ENCODE measurements around the gene DMAC2L. TPM values are rescaled to one million over a fixed set of nuclear protein-coding genes. Genes with fewer than 3 reads are reported as not detected.

DMAC2L gene, protein sequence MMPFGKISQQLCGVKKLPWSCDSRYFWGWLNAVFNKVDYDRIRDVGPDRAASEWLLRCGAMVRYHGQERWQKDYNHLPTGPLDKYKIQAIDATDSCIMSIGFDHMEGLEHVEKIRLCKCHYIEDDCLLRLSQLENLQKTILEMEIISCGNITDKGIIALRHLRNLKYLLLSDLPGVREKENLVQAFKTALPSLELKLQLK
- polyA plus RNA-seq (2013): 5.2 and 6.2 TPM in 2 replicates

DNA sequence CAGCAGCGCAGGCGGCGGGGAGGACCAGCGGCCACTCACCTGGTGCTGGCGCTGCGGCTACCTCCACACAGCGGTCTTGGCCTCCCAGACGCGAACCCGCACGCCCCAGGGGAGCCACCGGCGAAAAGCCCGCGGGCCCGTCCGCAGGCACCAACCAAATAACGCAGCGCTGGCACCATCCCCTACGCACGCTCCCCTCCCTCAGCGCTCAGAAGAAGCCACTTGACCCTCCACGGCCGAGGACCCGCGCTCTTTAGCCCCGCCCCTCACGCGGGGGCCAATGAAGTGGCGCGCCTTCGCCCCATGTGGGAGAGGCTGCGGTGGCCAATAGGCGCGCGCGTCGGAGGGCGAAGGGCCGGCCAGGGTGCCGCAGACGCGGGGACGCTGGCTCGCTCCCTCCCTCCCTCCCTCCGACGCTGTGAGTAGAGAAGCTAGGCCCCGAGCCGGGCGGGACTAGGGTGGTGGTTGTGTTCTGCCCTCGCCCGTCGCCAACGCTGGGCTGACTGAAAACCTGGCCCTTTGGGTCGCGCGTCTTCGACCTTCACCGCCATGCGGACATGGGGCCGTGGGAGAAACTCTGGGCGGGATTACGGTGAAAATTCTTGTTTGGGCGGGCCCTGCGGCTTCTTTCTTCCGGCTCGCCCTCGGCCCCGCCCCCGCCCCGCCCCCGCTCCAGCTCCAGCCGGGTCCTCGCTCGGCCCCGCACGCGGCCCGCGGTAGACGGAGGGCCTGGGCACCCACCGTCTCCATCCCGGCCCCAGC is at the start of gene DMAC2L, which contains the start of gene L2HGDH:
Gene DMAC2L, plus strand, starts transcription at position 353 of the 762 bp plus-strand sequence. CDS start 9,164 bp downstream, outside the sequence.
Gene L2HGDH, minus strand, starts transcription at position 258 of the 762 bp plus-strand sequence. Its CDS starts 79 bp downstream, at position 179.
- peaks cover 3 to 4% of the 10 kb centered on the region in 2 experiments for H3K36me3 ChIP-seq (ENCODE audit: control insufficient read depth in 1 of 2, insufficient read depth in 2 of 2, low read length in 2 of 2)
- H3K4me1 ChIP-seq (ENCODE audit: control insufficient read depth in 1 of 2, insufficient read depth in 2 of 2, low read length in 2 of 2): peaks cover 0 to 4% of the 10 kb centered on the region in 2 experiments
- peak within 1 kb of the TSS; percentile 88 for H3K4me3 ChIP-seq (ENCODE audit: low read depth, low read length)
- H2AFZ ChIP-seq (ENCODE audit: insufficient read depth, low read length, poor library complexity): peak within 1 kb of the TSS; percentile 93
- H3K79me2 ChIP-seq (ENCODE audit: control insufficient read depth, insufficient read depth, low read length, poor library complexity): peaks cover 10% of the 10 kb centered on the region
- H4K91ac ChIP-seq (ENCODE audit: low read depth, low read length): peak within 1 kb of the TSS; percentile 93
- peak; percentile 93 to 98 for DNase-seq
- H3K27ac ChIP-seq (ENCODE audit: low read depth, low read length): peak within 1 kb of the TSS; percentile 92
- H3K23ac ChIP-seq (ENCODE audit: low read length): no peak within 1 kb of the TSS
- WGBS (ENCODE audit: extremely low coverage, insufficient coverage, insufficient read length): no CpG with 5 or more reads among the region's 83 CpGs
- H2BK5ac ChIP-seq (ENCODE audit: low read depth, low read length, poor library complexity): peak within 1 kb of the TSS; percentile 94
- peaks cover 1% of the 10 kb centered on the region for H3K9me3 ChIP-seq (ENCODE audit: insufficient read depth, low read depth, low read length)
- H3K9ac ChIP-seq (ENCODE audit: low read length): peak within 1 kb of the TSS; percentile 86
- H3K27me3 ChIP-seq (ENCODE audit: insufficient read depth, low read length): no peaks in the 10 kb centered on the region
- H2BK12ac ChIP-seq (ENCODE audit: low read length): no peak within 1 kb of the TSS
- H2AK5ac ChIP-seq (ENCODE audit: low read length): no peak within 1 kb of the TSS
- H4K8ac ChIP-seq (ENCODE audit: low read depth, low read length): peak within 1 kb of the TSS; percentile 98
- peak within 1 kb of the TSS; percentile 53 for H3K4ac ChIP-seq (ENCODE audit: low read depth, low read length)
- peak within 1 kb of the TSS; percentile 91 for H3K18ac ChIP-seq (ENCODE audit: low read length)
- peaks cover 7% of the 10 kb centered on the region for H3K79me1 ChIP-seq (ENCODE audit: low read length)
- H2BK120ac ChIP-seq (ENCODE audit: insufficient read depth, low read length, poor library complexity): peak within 1 kb of the TSS; percentile 97
- peak within 1 kb of the TSS; percentile 90 for H3K4me2 ChIP-seq (ENCODE audit: low read length)
- peak within 1 kb of the TSS; percentile 90 for H4K12ac ChIP-seq (ENCODE audit: low read depth, low read length)
- H3K14ac ChIP-seq (ENCODE audit: low read length): peak within 1 kb of the TSS; percentile 91

DNA sequence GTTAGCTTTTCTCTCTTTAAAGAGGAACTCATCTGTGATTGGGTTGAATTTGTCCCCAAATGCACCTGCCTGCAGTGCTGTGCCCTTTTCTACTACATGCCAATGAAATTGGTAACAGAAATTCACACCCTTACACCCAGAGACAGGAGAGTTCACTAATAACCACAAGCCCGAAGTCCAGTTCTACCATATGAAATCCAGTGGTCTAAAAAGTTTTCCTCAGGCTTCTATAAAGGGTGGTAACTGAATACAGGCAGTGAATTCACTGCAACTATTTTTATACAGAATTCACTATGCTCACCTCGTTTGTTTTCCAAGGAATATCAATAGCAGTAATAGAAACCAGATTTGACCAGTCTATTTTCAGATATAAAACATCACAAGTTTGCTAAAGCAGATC is 49.3 kb upstream of the DMAC2L start:
- Histone ChIP-seq H4K91ac (ENCODE audit: low read depth, low read length) (no peak overlapping the region), H3K14ac (ENCODE audit: low read length) (no peak overlapping the region), H3K79me2 (ENCODE audit: control insufficient read depth, insufficient read depth, low read length, poor library complexity) (no peaks in the 10 kb centered on the region), H3K9me3 (ENCODE audit: insufficient read depth, low read depth, low read length) (no peaks in the 10 kb centered on the region), H3K36me3 (ENCODE audit: control insufficient read depth in 1 of 2, insufficient read depth in 2 of 2, low read length in 2 of 2) (peaks cover 0 to 3% of the 10 kb centered on the region in 2 experiments), H4K8ac (ENCODE audit: low read depth, low read length) (no peak overlapping the region), H2BK120ac (ENCODE audit: insufficient read depth, low read length, poor library complexity) (no peak overlapping the region), H2AK5ac (ENCODE audit: low read length) (no peak overlapping the region), H4K12ac (ENCODE audit: low read depth, low read length) (no peak overlapping the region), H2AFZ (ENCODE audit: insufficient read depth, low read length, poor library complexity) (no peak overlapping the region), H3K27me3 (ENCODE audit: insufficient read depth, low read length) (no peaks in the 10 kb centered on the region), H3K4me3 (ENCODE audit: low read depth, low read length) (no peak overlapping the region), H2BK12ac (ENCODE audit: low read length) (no peak overlapping the region), H3K18ac (ENCODE audit: low read length) (no peak overlapping the region), H3K27ac (ENCODE audit: low read depth, low read length) (no peak overlapping the region), H3K23ac (ENCODE audit: low read length) (no peak overlapping the region), H2BK5ac (ENCODE audit: low read depth, low read length, poor library complexity) (no peak overlapping the region), H3K4ac (ENCODE audit: low read depth, low read length) (no peak overlapping the region), H3K79me1 (ENCODE audit: low read length) (no peaks in the 10 kb centered on the region), H3K4me1 (ENCODE audit: control insufficient read depth in 1 of 2, insufficient read depth in 2 of 2, low read length in 2 of 2) (no peaks in the 10 kb centered on the region), H3K4me2 (ENCODE audit: low read length) (no peak overlapping the region), H3K9ac (ENCODE audit: low read length) (no peak overlapping the region)
- DNase-seq: no peak
- no CpG with 5 or more reads among the region's 2 CpGs for WGBS (ENCODE audit: extremely low coverage, insufficient coverage, insufficient read length)

DNA sequence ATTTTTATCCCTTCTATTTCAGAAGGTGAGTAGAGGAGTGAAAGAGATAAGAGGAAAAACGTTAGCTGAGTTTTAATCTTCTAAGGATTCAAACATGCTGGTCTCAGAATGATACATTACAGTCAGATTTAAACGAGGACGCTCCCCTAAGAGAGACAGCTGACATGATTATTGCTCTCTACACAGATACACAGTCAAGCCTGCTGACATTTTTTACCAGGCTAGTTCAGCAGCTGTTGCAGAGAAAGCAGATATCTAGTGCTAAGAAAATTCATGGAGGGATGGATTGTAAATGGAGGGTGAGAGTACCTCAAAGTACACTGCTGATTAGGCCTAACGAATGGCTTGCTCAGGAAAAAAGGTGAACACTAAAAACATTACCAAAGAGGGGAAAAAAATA is 48.8 kb upstream of the DMAC2L start:
- Histone ChIP-seq H3K79me1 (ENCODE audit: low read length) (no peaks in the 10 kb centered on the region), H3K4me2 (ENCODE audit: low read length) (no peak overlapping the region), H2BK5ac (ENCODE audit: low read depth, low read length, poor library complexity) (no peak overlapping the region), H2BK120ac (ENCODE audit: insufficient read depth, low read length, poor library complexity) (no peak overlapping the region), H3K23ac (ENCODE audit: low read length) (no peak overlapping the region), H2AFZ (ENCODE audit: insufficient read depth, low read length, poor library complexity) (no peak overlapping the region), H2AK5ac (ENCODE audit: low read length) (no peak overlapping the region), H3K4me1 (ENCODE audit: control insufficient read depth in 1 of 2, insufficient read depth in 2 of 2, low read length in 2 of 2) (no peaks in the 10 kb centered on the region), H3K4ac (ENCODE audit: low read depth, low read length) (no peak overlapping the region), H3K79me2 (ENCODE audit: control insufficient read depth, insufficient read depth, low read length, poor library complexity) (no peaks in the 10 kb centered on the region), H3K27me3 (ENCODE audit: insufficient read depth, low read length) (no peaks in the 10 kb centered on the region), H3K9me3 (ENCODE audit: insufficient read depth, low read depth, low read length) (no peaks in the 10 kb centered on the region), H4K91ac (ENCODE audit: low read depth, low read length) (no peak overlapping the region), H3K18ac (ENCODE audit: low read length) (no peak overlapping the region), H2BK12ac (ENCODE audit: low read length) (no peak overlapping the region), H4K12ac (ENCODE audit: low read depth, low read length) (no peak overlapping the region), H3K36me3 (ENCODE audit: control insufficient read depth in 1 of 2, insufficient read depth in 2 of 2, low read length in 2 of 2) (peaks cover 0 to 3% of the 10 kb centered on the region in 2 experiments), H3K9ac (ENCODE audit: low read length) (no peak overlapping the region), H4K8ac (ENCODE audit: low read depth, low read length) (no peak overlapping the region), H3K27ac (ENCODE audit: low read depth, low read length) (no peak overlapping the region), H3K14ac (ENCODE audit: low read length) (no peak overlapping the region), H3K4me3 (ENCODE audit: low read depth, low read length) (no peak overlapping the region)
- WGBS (ENCODE audit: extremely low coverage, insufficient coverage, insufficient read length): no CpG with 5 or more reads among the region's 4 CpGs
- DNase-seq: no peak

DNA sequence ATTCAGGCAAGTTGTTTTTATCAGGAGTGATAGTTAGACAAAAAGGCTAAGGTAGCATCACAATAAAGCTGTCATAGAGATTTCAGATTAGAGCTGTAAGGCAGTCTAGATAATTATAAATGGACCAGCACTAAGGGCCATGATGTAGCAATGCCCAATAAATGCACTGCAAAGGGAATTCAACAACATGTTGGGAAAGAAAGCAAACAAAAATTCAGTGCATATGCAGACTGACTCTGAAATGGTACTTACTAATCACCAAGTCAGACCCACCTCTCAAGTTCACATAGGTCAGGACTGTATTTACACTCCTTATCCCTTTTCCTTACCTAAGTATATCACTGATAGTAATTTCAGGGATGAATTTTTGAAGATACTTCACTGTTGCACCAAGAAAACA is 47.1 kb upstream of the DMAC2L start:
- no peak overlapping the region for H2AK5ac ChIP-seq (ENCODE audit: low read length)
- H4K8ac ChIP-seq (ENCODE audit: low read depth, low read length): no peak overlapping the region
- H2BK120ac ChIP-seq (ENCODE audit: insufficient read depth, low read length, poor library complexity): no peak overlapping the region
- H2BK5ac ChIP-seq (ENCODE audit: low read depth, low read length, poor library complexity): no peak overlapping the region
- no peaks in the 10 kb centered on the region for H3K79me1 ChIP-seq (ENCODE audit: low read length)
- H3K79me2 ChIP-seq (ENCODE audit: control insufficient read depth, insufficient read depth, low read length, poor library complexity): no peaks in the 10 kb centered on the region
- H4K12ac ChIP-seq (ENCODE audit: low read depth, low read length): no peak overlapping the region
- no peak overlapping the region for H3K4me3 ChIP-seq (ENCODE audit: low read depth, low read length)
- H3K4me1 ChIP-seq (ENCODE audit: control insufficient read depth in 1 of 2, insufficient read depth in 2 of 2, low read length in 2 of 2): no peaks in the 10 kb centered on the region
- no peak overlapping the region for H2AFZ ChIP-seq (ENCODE audit: insufficient read depth, low read length, poor library complexity)
- H3K27ac ChIP-seq (ENCODE audit: low read depth, low read length): no peak overlapping the region
- H3K14ac ChIP-seq (ENCODE audit: low read length): no peak overlapping the region
- no peak overlapping the region for H3K23ac ChIP-seq (ENCODE audit: low read length)
- H3K18ac ChIP-seq (ENCODE audit: low read length): no peak overlapping the region
- H3K4ac ChIP-seq (ENCODE audit: low read depth, low read length): no peak overlapping the region
- H3K4me2 ChIP-seq (ENCODE audit: low read length): no peak overlapping the region
- H3K36me3 ChIP-seq (ENCODE audit: control insufficient read depth in 1 of 2, insufficient read depth in 2 of 2, low read length in 2 of 2): peaks cover 0 to 3% of the 10 kb centered on the region in 2 experiments
- no peaks in the 10 kb centered on the region for H3K27me3 ChIP-seq (ENCODE audit: insufficient read depth, low read length)
- no peak overlapping the region for H2BK12ac ChIP-seq (ENCODE audit: low read length)
- H4K91ac ChIP-seq (ENCODE audit: low read depth, low read length): no peak overlapping the region
- H3K9ac ChIP-seq (ENCODE audit: low read length): no peak overlapping the region
- H3K9me3 ChIP-seq (ENCODE audit: insufficient read depth, low read depth, low read length): no peaks in the 10 kb centered on the region
- DNase-seq: no peak
